NT2/D1 (cell line): Measurements from ENCODE around the gene CCDC92.

Experiments used
- DNase-seq: peaks from one replicate; pipeline ENCODE4 v3.0.0-alpha.2; 2011; ENCODE audit warnings: low read depth, low spot score
- H3K27me3 ChIP-seq: 2 replicates; pipeline ENCODE4 v1.6.0; 2011; ENCODE audit warnings: mild to moderate bottlenecking; ENCODE audit not compliant: insufficient read length, insufficient read depth
- H3K36me3 ChIP-seq: 2 replicates; pipeline ENCODE4 v1.6.1; 2011; ENCODE audit warnings: mild to moderate bottlenecking, low read length, mixed read lengths; ENCODE audit not compliant: insufficient read depth, insufficient read length
- H3K4me1 ChIP-seq: 2 replicates; pipeline ENCODE4 v1.5.1; 2011; ENCODE audit not compliant: insufficient read depth, insufficient read length
- H3K4me3 ChIP-seq: 2 replicates; pipeline ENCODE4 v1.5.1; 2011; ENCODE audit warnings: low read depth; ENCODE audit not compliant: insufficient read length
- H3K9ac ChIP-seq: 2 replicates; pipeline ENCODE4 v1.6.0; 2011; ENCODE audit warnings: low read depth; ENCODE audit not compliant: insufficient read length
- H3K9me3 ChIP-seq: 2 replicates; pipeline ENCODE4 v1.5.1; 2011; ENCODE audit warnings: mild to moderate bottlenecking, low read length; ENCODE audit not compliant: insufficient read depth
- SUZ12 ChIP-seq: IDR thresholded peaks from 2 replicates; pipeline ENCODE4 v1.6.1; 2011; ENCODE audit not compliant: insufficient read length, insufficient read depth; ENCODE audit errors: extremely low read depth
- YY1 ChIP-seq: IDR thresholded peaks from 2 replicates; pipeline ENCODE4 v1.6.1; 2011; ENCODE audit not compliant: insufficient read length, insufficient read depth
- ZNF274 ChIP-seq: IDR thresholded peaks from 2 replicates; pipeline ENCODE4 v1.6.1; 2011; ENCODE audit warnings: mild to moderate bottlenecking, low read depth, low read length

Gene CCDC92

GRCh38 chr12:123972457-123973401 is at the start of gene CCDC92, which contains the start of gene ZNF664:
Gene CCDC92, minus strand, starts transcription at chr12:123972831. Its CDS starts 28,526 bp downstream, at chr12:123944305.
Gene ZNF664, plus strand, starts transcription at chr12:123973215. Its CDS starts 38,930 bp downstream, at chr12:124012145.
- DNase-seq: peak; percentile 92
- no peaks in the 10 kb centered on the region for H3K9me3 ChIP-seq

GRCh38 chr12:124022161-124022560 is 49.5 kb upstream of the CCDC92 start:
- Histone ChIP-seq H3K9ac (no peak overlapping the region), H3K27me3 (no peaks in the 10 kb centered on the region), H3K9me3 (peaks cover 10% of the 10 kb centered on the region; the same call in 1 of the 2 replicates), H3K4me3 (no peak overlapping the region), H3K36me3 (no peaks in the 10 kb centered on the region), H3K4me1 (peaks cover 3% of the 10 kb centered on the region)
- TF ChIP-seq YY1 (no peak), ZNF274 (no peak), SUZ12 (no peak)
- DNase-seq: no peak

More at GRCh38 chr12:123972457-123973401, at the start of gene CCDC92, which contains the start of gene ZNF664:
- Histone ChIP-seq H3K4me1 (no peaks in the 10 kb centered on the region), H3K27me3 (peaks cover 60% of the 10 kb centered on the region), H3K9ac (peak within 1 kb of the TSS; percentile 87), H3K36me3 (peaks cover 32% of the 10 kb centered on the region), H3K4me3 (peak within 1 kb of the TSS; percentile 81)
- TF ChIP-seq YY1 (no peak), ZNF274 (no peak)

GRCh38 chr12:124021007-124021406 is 48.4 kb upstream of the CCDC92 start:
- H3K4me3 ChIP-seq: no peak overlapping the region
- H3K9ac ChIP-seq: no peak overlapping the region
- H3K36me3 ChIP-seq: no peaks in the 10 kb centered on the region
- no peak for DNase-seq
- TF ChIP-seq YY1: no peak
- no peak for TF ChIP-seq SUZ12
- TF ChIP-seq ZNF274: no peak
- H3K9me3 ChIP-seq: peaks cover under 1% of the 10 kb centered on the region; the same call in 1 of the 2 replicates
- H3K27me3 ChIP-seq: no peaks in the 10 kb centered on the region
- peaks cover 3% of the 10 kb centered on the region for H3K4me1 ChIP-seq

- Histone ChIP-seq H3K27me3 (no peaks in the 10 kb centered on the region), H3K4me3 (no peak overlapping the region), H3K4me1 (peaks cover 3% of the 10 kb centered on the region), H3K9ac (no peak overlapping the region), H3K9me3 (no peaks in the 10 kb centered on the region), H3K36me3 (no peaks in the 10 kb centered on the region)
- no peak for TF ChIP-seq ZNF274
- TF ChIP-seq YY1: no peak
- TF ChIP-seq SUZ12: no peak
- DNase-seq: no peak
These were observed 47.9 kb upstream of the CCDC92 start for GRCh38 chr12:124020514-124020949.

GRCh38 chr12:124019115-124019514 is 46.5 kb upstream of the CCDC92 start:
- H3K9ac ChIP-seq: no peak overlapping the region
- H3K27me3 ChIP-seq: no peaks in the 10 kb centered on the region
- H3K36me3 ChIP-seq: peaks cover 4% of the 10 kb centered on the region
- H3K9me3 ChIP-seq: no peaks in the 10 kb centered on the region
- TF ChIP-seq SUZ12 (no peak), ZNF274 (no peak), YY1 (no peak)
- H3K4me3 ChIP-seq: no peak overlapping the region
- DNase-seq: no peak
- H3K4me1 ChIP-seq: no peaks in the 10 kb centered on the region

GRCh38 chr12:124018539-124018938 is 45.9 kb upstream of the CCDC92 start:
- TF ChIP-seq ZNF274: no peak
- no peak for TF ChIP-seq YY1
- TF ChIP-seq SUZ12: no peak
- Histone ChIP-seq H3K36me3 (peaks cover 4% of the 10 kb centered on the region), H3K9ac (no peak overlapping the region), H3K27me3 (no peaks in the 10 kb centered on the region), H3K9me3 (no peaks in the 10 kb centered on the region), H3K4me3 (no peak overlapping the region), H3K4me1 (no peaks in the 10 kb centered on the region)
- DNase-seq: no peak

GRCh38 chr12:124017064-124017463 is 44.4 kb upstream of the CCDC92 start:
- no peaks in the 10 kb centered on the region for H3K4me1 ChIP-seq
- TF ChIP-seq ZNF274 (no peak), YY1 (no peak), SUZ12 (no peak)
- no peak overlapping the region for H3K9ac ChIP-seq
- H3K27me3 ChIP-seq: no peaks in the 10 kb centered on the region
- H3K36me3 ChIP-seq: peaks cover 16% of the 10 kb centered on the region
- no peak for DNase-seq
- no peak overlapping the region for H3K4me3 ChIP-seq
- no peaks in the 10 kb centered on the region for H3K9me3 ChIP-seq
